Measurements from ENCODE around the gene ELAVL4. TPM values are rescaled to one million over a fixed set of nuclear protein-coding genes. Genes with fewer than 3 reads are reported as not detected.

The ELAVL4 gene
- polyA plus RNA-seq, 1 donor from 2014 or later: 105 TPM

- Histone ChIP-seq H3K27me3 (ENCODE audit: insufficient read depth, low read depth, low read length) (no peaks in the 10 kb centered on the region), H3K9ac (ENCODE audit: low read length) (peak overlapping the region; percentile 70), H4K20me1 (ENCODE audit: insufficient read depth) (no peaks in the 10 kb centered on the region), H3K9me3 (ENCODE audit: low read length) (no peaks in the 10 kb centered on the region), H3K4me2 (ENCODE audit: low read length) (no peak overlapping the region), H3K9me2 (ENCODE audit: insufficient read depth, low read length) (no peaks in the 10 kb centered on the region), H3K27ac (ENCODE audit: low read length) (peak overlapping the region; percentile 91), H3K79me2 (replicated peaks; ENCODE audit: insufficient read depth, low read length) (peaks cover 27% of the 10 kb centered on the region), H2AFZ (ENCODE audit: low read depth, low read length) (peak overlapping the region; percentile 53), H3F3A (ENCODE audit: insufficient read depth, low read length, poor library complexity, severe bottlenecking) (peaks cover 14% of the 10 kb centered on the region), H3K36me3 (ENCODE audit: insufficient read depth, low read length) (no peaks in the 10 kb centered on the region), H3K4me3 (ENCODE audit: low read length) (peak overlapping the region; percentile 61)
- TF ChIP-seq CTCF (IDR thresholded peaks at IDR 0.05; ENCODE audit: poor library complexity, severe bottlenecking): no peak
- TF ChIP-seq RAD21 (conservative IDR thresholded peaks at IDR 0.05): no peak
- TF ChIP-seq TAF1 (IDR thresholded peaks at IDR 0.05; ENCODE audit: low read depth): no peak
- TF ChIP-seq MXI1 (conservative IDR thresholded peaks at IDR 0.05; ENCODE audit: poor library complexity, severe bottlenecking): no peak
- no peak for TF ChIP-seq EZH2 (IDR thresholded peaks at IDR 0.05; ENCODE audit: borderline replicate concordance, insufficient read depth, low read length, poor library complexity, severe bottlenecking)
- TF ChIP-seq REST (IDR thresholded peaks at IDR 0.05; ENCODE audit: borderline replicate concordance): no peak
- no peak for TF ChIP-seq EP300 (conservative IDR thresholded peaks at IDR 0.05; ENCODE audit: poor library complexity, severe bottlenecking)
These were observed 396 bp downstream of the ELAVL4 start for GRCh38 chr1:50109116-50109515.

GRCh38 chr1:50109647-50110075, 941 bp downstream of the ELAVL4 start:
- H3K4me2 ChIP-seq (ENCODE audit: low read length): peak overlapping the region; percentile 90
- peak overlapping the region; percentile 70 for H3K9ac ChIP-seq (ENCODE audit: low read length)
- no peaks in the 10 kb centered on the region for H4K20me1 ChIP-seq (ENCODE audit: insufficient read depth)
- H2AFZ ChIP-seq (ENCODE audit: low read depth, low read length): peak overlapping the region; percentile 53
- H3K36me3 ChIP-seq (ENCODE audit: insufficient read depth, low read length): no peaks in the 10 kb centered on the region
- H3K79me2 ChIP-seq (replicated peaks; ENCODE audit: insufficient read depth, low read length): peaks cover 32% of the 10 kb centered on the region
- H3K9me2 ChIP-seq (ENCODE audit: insufficient read depth, low read length): no peaks in the 10 kb centered on the region
- H3K27me3 ChIP-seq (ENCODE audit: insufficient read depth, low read depth, low read length): no peaks in the 10 kb centered on the region
- H3K9me3 ChIP-seq (ENCODE audit: low read length): no peaks in the 10 kb centered on the region
- H3F3A ChIP-seq (ENCODE audit: insufficient read depth, low read length, poor library complexity, severe bottlenecking): peaks cover 14% of the 10 kb centered on the region
- H3K4me3 ChIP-seq (ENCODE audit: low read length): peak overlapping the region; percentile 61
- H3K27ac ChIP-seq (ENCODE audit: low read length): peak overlapping the region; percentile 91
- no peak for TF ChIP-seq CTCF (IDR thresholded peaks at IDR 0.05; ENCODE audit: poor library complexity, severe bottlenecking)
- peak; percentile 70 for TF ChIP-seq POLR2AphosphoS5 (IDR thresholded peaks at IDR 0.05)
- TF ChIP-seq SMC3 (conservative IDR thresholded peaks at IDR 0.05; ENCODE audit: poor library complexity): no peak
- no peak for TF ChIP-seq REST (IDR thresholded peaks at IDR 0.05; ENCODE audit: borderline replicate concordance)
- no peak for TF ChIP-seq EP300 (conservative IDR thresholded peaks at IDR 0.05; ENCODE audit: poor library complexity, severe bottlenecking)
- TF ChIP-seq MXI1 (conservative IDR thresholded peaks at IDR 0.05; ENCODE audit: poor library complexity, severe bottlenecking): no peak
- no peak for TF ChIP-seq TAF1 (IDR thresholded peaks at IDR 0.05; ENCODE audit: low read depth)
- TF ChIP-seq EZH2 (IDR thresholded peaks at IDR 0.05; ENCODE audit: borderline replicate concordance, insufficient read depth, low read length, poor library complexity, severe bottlenecking): no peak
